ENCODE measurements around the gene KRTAP4-16.
"Not testable (repeated sequence)": the region's sequence is repeated elsewhere in the genome, so short reads cannot be mapped to it uniquely, and the experiment has no call there.

GRCh38 chr17:41104386-41105038 is 2.5 kb upstream of the KRTAP4-16 start:
- TF ChIP-seq POLR2A, CTCF (IDR thresholded peaks at IDR 0.05): not testable (repeated sequence)

All from uterus (tissue), 2 donors.